ENCODE results near the gene SMG6. TPM values are rescaled to one million over a fixed set of nuclear protein-coding genes. Genes with fewer than 3 reads are reported as not detected.

The SMG6 gene
- total RNA-seq: 10 to 100 TPM; 13.8 to 16.0 TPM

GRCh38 chr17:2303204-2304188 is at the start of gene SMG6, which contains the start of gene SRR:
Gene SMG6, minus strand, starts transcription at chr17:2303785. Its CDS starts 65 bp downstream, at chr17:2303720.
Gene SRR, plus strand, starts transcription at chr17:2303950. Its CDS starts 11,611 bp downstream, at chr17:2315561.

GRCh38 chr17:2336852-2337543 is 33.4 kb upstream of the SMG6 start, which contains the start of gene SGSM2:
Gene SGSM2, plus strand, starts transcription at chr17:2337501. Its CDS starts 188 bp downstream, at chr17:2337689.

GRCh38 chr17:2336215-2336851 is 32.7 kb upstream of the SMG6 start, which contains the start of gene TSR1:
Gene TSR1, minus strand, starts transcription at chr17:2336457. Its CDS starts 30 bp downstream, at chr17:2336427.

GRCh38 chr17:2054512-2055291 is 248.9 kb downstream of the SMG6 start, which contains the start of gene HIC1:
Gene HIC1, plus strand, starts transcription at chr17:2055103. Its CDS starts 1,588 bp downstream, at chr17:2056691.

GRCh38 chr17:2041561-2042389 is 261.8 kb downstream of the SMG6 start, which contains the start of gene OVCA2:
Gene OVCA2, plus strand, starts transcription at chr17:2042022. Its CDS starts 26 bp downstream, at chr17:2042048.

GRCh38 chr17:2029911-2030778 is 273.4 kb downstream of the SMG6 start, which contains the start of gene DPH1:
Gene DPH1, plus strand, starts transcription at chr17:2030153. Its CDS starts 17 bp downstream, at chr17:2030170.

GRCh38 chr17:2025220-2025621 is 278.4 kb downstream of the SMG6 start, which contains the start of gene RTN4RL1:
Gene RTN4RL1, minus strand, starts transcription at chr17:2025334. Its CDS starts 469 bp downstream, at chr17:2024865.

Small RNA genes lying within 50 kb of the gene (small RNA-seq; reads per million reads assigned to genes)
- 0 reads per million in 2 donors for gene AC090617.6
- 0 reads per million in 2 donors for gene AC090617.7
- gene AC090617.8: 0 reads per million in 2 donors
- gene AC090617.9: 0 reads per million in 2 donors
- gene MIR132: 40.3 to 64.9 reads per million in 2 donors
- 21.5 to 29.8 reads per million in 2 donors for gene MIR212
- gene OVCA2: 0 reads per million in 2 donors
- gene RN7SL624P: 0 reads per million in 2 donors
- 65.4 to 76.1 reads per million in 2 donors for gene SNORD91A
- 6.6 to 8.1 reads per million in 2 donors for gene SNORD91B

Other genes starting within 250 kb of the SMG6 start
- gene HIC1, start 248.7 kb downstream of the SMG6 start, total RNA-seq: under 1 TPM; 0.33 to 0.34 TPM
- 10 to 100 TPM; 24.1 to 40.3 TPM for gene SRR, start 165 bp upstream of the SMG6 start, total RNA-seq
- gene TSR1, start 32.7 kb upstream of the SMG6 start, total RNA-seq: 10 to 100 TPM; 37.2 to 73.6 TPM
- gene SGSM2, start 33.7 kb upstream of the SMG6 start, total RNA-seq: 10 to 100 TPM; 26.0 to 28.2 TPM
- 1 to 10 TPM; 9.3 to 9.7 TPM for gene MNT, start 97.3 kb upstream of the SMG6 start, total RNA-seq
- 10 to 100 TPM; 14.5 to 20.0 TPM for gene METTL16, start 208.1 kb upstream of the SMG6 start, total RNA-seq

Measured in melanocyte of skin (primary cell).